Measurements from ENCODE around the gene DGKH. TPM values are rescaled to one million over a fixed set of nuclear protein-coding genes. Genes with fewer than 3 reads are reported as not detected.

Gene DGKH
- total and polyA plus RNA-seq, 9 of the 15 experiments (the other 6 are each of a cell fraction or from before 2014, with no cell fraction given): 0.38 to 4.4 (median 3.1) TPM

- TF ChIP-seq, protein P1, sequence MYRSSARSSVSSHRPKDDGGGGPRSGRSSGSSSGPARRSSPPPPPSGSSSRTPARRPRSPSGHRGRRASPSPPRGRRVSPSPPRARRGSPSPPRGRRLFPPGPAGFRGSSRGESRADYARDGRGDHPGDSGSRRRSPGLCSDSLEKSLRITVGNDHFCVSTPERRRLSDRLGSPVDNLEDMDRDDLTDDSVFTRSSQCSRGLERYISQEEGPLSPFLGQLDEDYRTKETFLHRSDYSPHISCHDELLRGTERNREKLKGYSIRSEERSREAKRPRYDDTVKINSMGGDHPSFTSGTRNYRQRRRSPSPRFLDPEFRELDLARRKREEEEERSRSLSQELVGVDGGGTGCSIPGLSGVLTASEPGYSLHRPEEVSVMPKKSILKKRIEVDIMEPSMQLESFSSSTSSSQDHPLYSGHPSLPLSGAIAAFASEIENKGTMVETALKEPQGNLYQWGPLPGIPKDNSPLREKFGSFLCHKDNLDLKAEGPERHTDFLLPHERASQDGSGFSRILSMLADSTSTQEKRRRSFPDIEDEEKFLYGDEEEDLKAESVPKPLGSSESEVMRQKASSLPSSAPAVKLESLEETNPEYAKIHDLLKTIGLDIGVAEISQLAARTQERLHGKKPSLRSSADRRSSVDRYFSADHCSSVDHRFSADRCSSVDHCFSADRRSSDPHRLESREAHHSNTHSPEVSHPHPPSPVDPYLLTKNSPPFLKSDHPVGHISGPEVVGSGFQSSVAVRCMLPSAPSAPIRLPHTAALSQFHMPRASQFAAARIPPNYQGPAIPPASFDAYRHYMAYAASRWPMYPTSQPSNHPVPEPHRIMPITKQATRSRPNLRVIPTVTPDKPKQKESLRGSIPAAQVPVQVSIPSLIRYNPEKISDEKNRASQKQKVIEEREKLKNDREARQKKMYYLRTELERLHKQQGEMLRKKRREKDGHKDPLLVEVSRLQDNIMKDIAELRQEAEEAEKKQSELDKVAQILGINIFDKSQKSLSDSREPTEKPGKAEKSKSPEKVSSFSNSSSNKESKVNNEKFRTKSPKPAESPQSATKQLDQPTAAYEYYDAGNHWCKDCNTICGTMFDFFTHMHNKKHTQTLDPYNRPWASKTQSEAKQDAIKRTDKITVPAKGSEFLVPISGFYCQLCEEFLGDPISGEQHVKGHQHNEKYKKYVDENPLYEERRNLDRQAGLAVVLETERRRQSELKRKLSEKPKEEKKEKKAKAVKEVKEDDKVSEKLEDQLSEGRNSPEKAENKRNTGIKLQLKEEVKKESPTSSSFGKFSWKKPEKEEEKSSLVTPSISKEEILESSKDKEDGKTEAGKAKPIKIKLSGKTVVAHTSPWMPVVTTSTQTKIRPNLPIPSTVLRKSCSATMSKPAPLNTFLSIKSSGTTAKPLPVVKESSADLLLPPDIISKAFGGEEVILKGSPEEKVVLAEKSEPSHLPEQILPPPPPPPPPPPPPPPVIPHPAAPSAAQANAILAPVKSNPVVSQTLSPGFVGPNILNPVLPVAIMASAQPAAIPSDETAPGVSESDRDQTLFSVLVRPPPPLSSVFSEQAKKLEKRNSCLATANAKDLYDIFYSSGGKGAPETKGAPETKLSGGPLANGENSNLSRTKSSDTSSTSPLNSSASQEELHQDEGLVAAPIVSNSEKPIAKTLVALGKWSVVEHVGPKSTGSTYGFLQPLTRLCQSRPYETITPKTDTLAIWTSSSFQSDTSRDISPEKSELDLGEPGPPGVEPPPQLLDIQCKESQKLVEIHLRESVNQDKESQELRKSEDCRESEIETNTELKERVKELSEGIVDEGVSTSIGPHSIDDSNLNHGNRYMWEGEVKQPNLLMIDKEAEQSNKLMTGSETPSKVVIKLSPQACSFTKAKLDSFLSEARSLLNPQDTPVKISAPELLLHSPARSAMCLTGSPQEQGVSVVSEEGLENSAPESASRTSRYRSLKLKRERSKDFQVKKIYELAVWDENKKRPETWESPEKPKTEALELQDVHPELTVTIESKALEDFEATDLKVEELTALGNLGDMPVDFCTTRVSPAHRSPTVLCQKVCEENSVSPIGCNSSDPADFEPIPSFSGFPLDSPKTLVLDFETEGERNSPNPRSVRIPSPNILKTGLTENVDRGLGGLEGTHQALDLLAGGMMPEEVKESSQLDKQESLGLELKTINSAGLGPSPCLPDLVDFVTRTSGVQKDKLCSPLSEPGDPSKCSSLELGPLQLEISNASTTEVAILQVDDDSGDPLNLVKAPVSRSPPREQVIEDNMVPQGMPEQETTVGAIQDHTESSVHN (IDR thresholded peaks at IDR 0.05; ENCODE audit: borderline replicate concordance in 1 of 2, low read depth in 1 of 2): no peak
- no peak for TF ChIP-seq ETV5 (CRISPR knock-in tag; IDR thresholded peaks at IDR 0.05; ENCODE audit: low read depth)
- TF ChIP-seq RFX1 (IDR thresholded peaks at IDR 0.05): peak; percentile 46; the same call in 1 of the 2 replicates
Observed at GRCh38 chr13:42021851-42022250, 26.6 kb upstream of the DGKH start (continued).

All from K562 (cell line).